Stimulated activated effector memory CD8-positive, alpha-beta T cell treated with anti-CD3 and anti-CD28 coated beads, Interleukin-12 subunit alpha, Interleukin-12 subunit beta, amount 100 ng/mL, for 72 hours (primary cell): ENCODE results near the gene DYNC1LI1.

ENCODE experiments used
- ATAC-seq: fragments of 150-1000 bp; cut with Tn5 transposase; 2 replicates; pipeline ENCODE4 v1.10.0; 2021
- DNase-seq, 2 donors: peaks; one replicate each; pipeline ENCODE4 v3.0.0; 2021 to 2022; ENCODE audit warnings: low spot score in 2 of 2
- H3K27ac Mint-ChIP-seq: one replicate; pipeline ENCODE4 v1.8.0; 2022; ENCODE audit warnings: mild to moderate bottlenecking, mixed read lengths
- H3K36me3 Mint-ChIP-seq: one replicate; pipeline ENCODE4 v1.8.0; 2022; ENCODE audit warnings: mild to moderate bottlenecking, mixed read lengths
- H3K4me1 Mint-ChIP-seq: one replicate; pipeline ENCODE4 v1.8.0; 2022; ENCODE audit warnings: mixed read lengths
- H3K4me3 Mint-ChIP-seq: one replicate; pipeline ENCODE4 v1.8.0; 2022; ENCODE audit warnings: mild to moderate bottlenecking, mixed read lengths
- H3K9me3 Mint-ChIP-seq: one replicate; pipeline ENCODE4 v1.8.0; 2022; ENCODE audit warnings: mixed read lengths

The DYNC1LI1 gene

GRCh38 chr3:32570421-32571191 is at the start of gene DYNC1LI1:
Gene DYNC1LI1, minus strand, starts transcription at chr3:32570858. Its CDS starts 88 bp downstream, at chr3:32570770.
- H3K27ac Mint-ChIP-seq = peak within 1 kb of the TSS; percentile 82
- peak; percentile 95 to 96 for DNase-seq
- H3K9me3 Mint-ChIP-seq = no peaks in the 10 kb centered on the region
- H3K4me1 Mint-ChIP-seq = no peaks in the 10 kb centered on the region
- peak; percentile 97 for ATAC-seq
- H3K36me3 Mint-ChIP-seq = peaks cover 16% of the 10 kb centered on the region
- H3K4me3 Mint-ChIP-seq = peak within 1 kb of the TSS; percentile 83

- DNase-seq (no peak), ATAC-seq (no peak)
- Mint-ChIP-seq H3K36me3 (no peaks in the 10 kb centered on the region), H3K27ac (no peak overlapping the region), H3K9me3 (no peaks in the 10 kb centered on the region), H3K4me3 (no peak overlapping the region), H3K4me1 (no peaks in the 10 kb centered on the region)
Measured at GRCh38 chr3:32619395-32619794, 48.7 kb upstream of the DYNC1LI1 start.

GRCh38 chr3:32616267-32616962 is 45.8 kb upstream of the DYNC1LI1 start:
- no peak overlapping the region for H3K4me3 Mint-ChIP-seq
- H3K27ac Mint-ChIP-seq = no peak overlapping the region
- H3K4me1 Mint-ChIP-seq = no peaks in the 10 kb centered on the region
- no peak for ATAC-seq
- no peak for DNase-seq
- H3K36me3 Mint-ChIP-seq = no peaks in the 10 kb centered on the region
- no peaks in the 10 kb centered on the region for H3K9me3 Mint-ChIP-seq

GRCh38 chr3:32614956-32615355 is 44.3 kb upstream of the DYNC1LI1 start:
- Mint-ChIP-seq H3K36me3 (no peaks in the 10 kb centered on the region), H3K4me1 (no peaks in the 10 kb centered on the region), H3K27ac (no peak overlapping the region), H3K4me3 (no peak overlapping the region), H3K9me3 (no peaks in the 10 kb centered on the region)
- DNase-seq (no peak), ATAC-seq (no peak)

GRCh38 chr3:32613183-32613582 is 42.5 kb upstream of the DYNC1LI1 start:
- DNase-seq (no peak), ATAC-seq (no peak)
- no peaks in the 10 kb centered on the region for H3K36me3 Mint-ChIP-seq
- no peaks in the 10 kb centered on the region for H3K4me1 Mint-ChIP-seq
- no peaks in the 10 kb centered on the region for H3K9me3 Mint-ChIP-seq
- H3K4me3 Mint-ChIP-seq = no peak overlapping the region
- no peak overlapping the region for H3K27ac Mint-ChIP-seq

GRCh38 chr3:32612547-32612946 is 41.9 kb upstream of the DYNC1LI1 start:
- Mint-ChIP-seq H3K4me3 (no peak overlapping the region), H3K9me3 (no peaks in the 10 kb centered on the region), H3K36me3 (no peaks in the 10 kb centered on the region), H3K4me1 (no peaks in the 10 kb centered on the region), H3K27ac (no peak overlapping the region)
- no peak for ATAC-seq
- no peak for DNase-seq

- ATAC-seq (no peak), DNase-seq (no peak)
- no peak overlapping the region for H3K27ac Mint-ChIP-seq
- no peak overlapping the region for H3K4me3 Mint-ChIP-seq
- H3K9me3 Mint-ChIP-seq = no peaks in the 10 kb centered on the region
- H3K4me1 Mint-ChIP-seq = no peaks in the 10 kb centered on the region
- peaks cover 5% of the 10 kb centered on the region for H3K36me3 Mint-ChIP-seq
Measured at GRCh38 chr3:32607522-32607921, 36.9 kb upstream of the DYNC1LI1 start.

GRCh38 chr3:32606960-32607359 is 36.3 kb upstream of the DYNC1LI1 start:
- Mint-ChIP-seq H3K4me3 (no peak overlapping the region), H3K4me1 (no peaks in the 10 kb centered on the region), H3K36me3 (peaks cover 5% of the 10 kb centered on the region), H3K27ac (no peak overlapping the region), H3K9me3 (no peaks in the 10 kb centered on the region)
- no peak for ATAC-seq
- DNase-seq = no peak

- DNase-seq = no peak
- H3K4me3 Mint-ChIP-seq = no peak overlapping the region
- no peak for ATAC-seq
- no peak overlapping the region for H3K27ac Mint-ChIP-seq
- H3K9me3 Mint-ChIP-seq = no peaks in the 10 kb centered on the region
- H3K36me3 Mint-ChIP-seq = peaks cover 5% of the 10 kb centered on the region
- no peaks in the 10 kb centered on the region for H3K4me1 Mint-ChIP-seq
Measured at GRCh38 chr3:32606277-32606676, 35.6 kb upstream of the DYNC1LI1 start.

- no peak overlapping the region for H3K27ac Mint-ChIP-seq
- H3K4me3 Mint-ChIP-seq = no peak overlapping the region
- no peak for ATAC-seq
- H3K4me1 Mint-ChIP-seq = no peaks in the 10 kb centered on the region
- H3K36me3 Mint-ChIP-seq = peaks cover 5% of the 10 kb centered on the region
- H3K9me3 Mint-ChIP-seq = no peaks in the 10 kb centered on the region
- no peak for DNase-seq
Measured at GRCh38 chr3:32603064-32603463, 32.4 kb upstream of the DYNC1LI1 start.

GRCh38 chr3:32602206-32602605 is 31.5 kb upstream of the DYNC1LI1 start:
- no peak for DNase-seq
- no peaks in the 10 kb centered on the region for H3K9me3 Mint-ChIP-seq
- no peak overlapping the region for H3K27ac Mint-ChIP-seq
- no peak overlapping the region for H3K4me3 Mint-ChIP-seq
- no peaks in the 10 kb centered on the region for H3K4me1 Mint-ChIP-seq
- peaks cover 5% of the 10 kb centered on the region for H3K36me3 Mint-ChIP-seq
- no peak for ATAC-seq

GRCh38 chr3:32601722-32602121 is 31.1 kb upstream of the DYNC1LI1 start:
- ATAC-seq = no peak
- Mint-ChIP-seq H3K9me3 (no peaks in the 10 kb centered on the region), H3K4me3 (no peak overlapping the region), H3K4me1 (no peaks in the 10 kb centered on the region), H3K27ac (no peak overlapping the region), H3K36me3 (peaks cover 5% of the 10 kb centered on the region)
- DNase-seq = no peak

- ATAC-seq (no peak), DNase-seq (no peak)
- H3K36me3 Mint-ChIP-seq = no peaks in the 10 kb centered on the region
- H3K4me1 Mint-ChIP-seq = no peaks in the 10 kb centered on the region
- no peaks in the 10 kb centered on the region for H3K9me3 Mint-ChIP-seq
- H3K4me3 Mint-ChIP-seq = no peak overlapping the region
- no peak overlapping the region for H3K27ac Mint-ChIP-seq
Measured at GRCh38 chr3:32597656-32598055, 27.0 kb upstream of the DYNC1LI1 start.

GRCh38 chr3:32596909-32597369 is 26.3 kb upstream of the DYNC1LI1 start:
- no peaks in the 10 kb centered on the region for H3K36me3 Mint-ChIP-seq
- ATAC-seq = no peak
- H3K4me3 Mint-ChIP-seq = no peak overlapping the region
- H3K9me3 Mint-ChIP-seq = no peaks in the 10 kb centered on the region
- H3K27ac Mint-ChIP-seq = no peak overlapping the region
- no peaks in the 10 kb centered on the region for H3K4me1 Mint-ChIP-seq
- no peak for DNase-seq

- Mint-ChIP-seq H3K27ac (no peak overlapping the region), H3K4me3 (no peak overlapping the region), H3K4me1 (no peaks in the 10 kb centered on the region), H3K9me3 (no peaks in the 10 kb centered on the region), H3K36me3 (no peaks in the 10 kb centered on the region)
- ATAC-seq (no peak), DNase-seq (no peak)
Measured at GRCh38 chr3:32596282-32596908, 25.7 kb upstream of the DYNC1LI1 start.

- H3K4me1 Mint-ChIP-seq = no peaks in the 10 kb centered on the region
- ATAC-seq = no peak
Measured at GRCh38 chr3:32595323-32595722, 24.7 kb upstream of the DYNC1LI1 start.

More at GRCh38 chr3:32595323-32595722, 24.7 kb upstream of the DYNC1LI1 start:
- DNase-seq = no peak
- H3K36me3 Mint-ChIP-seq = no peaks in the 10 kb centered on the region
- H3K9me3 Mint-ChIP-seq = no peaks in the 10 kb centered on the region
- no peak overlapping the region for H3K27ac Mint-ChIP-seq
- H3K4me3 Mint-ChIP-seq = no peak overlapping the region
